ENCODE measurements around the gene CAPN15. TPM values are rescaled to one million over a fixed set of nuclear protein-coding genes. Genes with fewer than 3 reads are reported as not detected.

Gene CAPN15
- total RNA-seq, 4 donors from 2014 or later, result 50.3 to 249 (median 167) TPM

DNA sequence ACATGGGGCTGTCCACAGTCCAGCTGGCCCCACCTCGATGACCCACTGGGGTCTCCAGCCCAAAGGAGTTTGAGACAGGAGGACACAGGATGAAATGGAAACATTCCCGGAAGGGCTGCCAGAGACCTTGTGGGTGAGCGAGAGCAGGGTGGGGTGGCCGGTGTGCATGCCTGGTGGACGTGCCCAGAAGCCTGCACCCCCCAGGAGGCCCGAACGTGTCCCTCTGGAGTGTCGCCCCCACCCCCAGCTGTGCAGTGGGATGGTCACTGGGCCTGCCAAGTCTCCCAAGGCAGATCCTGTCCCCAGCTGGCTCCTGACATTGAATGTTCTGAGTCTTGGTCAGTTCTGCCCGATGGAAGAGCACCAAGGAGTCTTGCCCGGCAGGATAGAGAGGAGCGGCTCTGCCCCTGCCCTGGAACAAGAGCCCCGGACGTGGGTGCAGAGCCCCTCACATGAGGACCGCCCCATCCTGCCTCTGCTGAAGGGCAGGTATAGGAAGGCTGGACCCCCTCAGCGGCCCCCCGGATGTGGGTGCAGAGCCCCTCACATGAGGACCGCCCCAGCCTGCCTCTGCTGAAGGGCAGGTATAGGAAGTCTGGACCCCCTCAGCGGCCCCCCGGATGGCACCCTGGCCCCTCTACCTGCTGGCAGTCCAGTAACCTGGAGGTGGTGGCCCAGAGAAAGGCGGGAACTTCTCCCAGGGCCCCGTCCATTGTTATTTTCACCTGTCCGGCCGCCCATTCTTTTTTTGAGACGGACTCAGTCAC, 3.1 kb upstream of the CAPN15 start:
- TF ChIP-seq CTCF (IDR thresholded peaks at IDR 0.05) (no peak), POLR2A (IDR thresholded peaks at IDR 0.05) (no peak)
- H3K4me3 ChIP-seq, result no peak overlapping the region
- H3K4me1 ChIP-seq, result peaks cover 0 to 44% (median 20%) of the 10 kb centered on the region in 4 donors
- no peak for DNase-seq
- peak overlapping the region in 1 of 4 donors; percentile 95 for H3K27ac ChIP-seq
- H3K27me3 ChIP-seq, result no peaks in the 10 kb centered on the region
- H3K9me3 ChIP-seq, result no peaks in the 10 kb centered on the region
- H3K36me3 ChIP-seq, result peaks cover 0 to 21% (median 4%) of the 10 kb centered on the region in 3 donors

GRCh38 chr16:525123-525519, 2.4 kb upstream of the CAPN15 start:
- H3K4me3 ChIP-seq, result no peak overlapping the region
- peaks cover 0 to 14% (median 4%) of the 10 kb centered on the region in 3 donors for H3K36me3 ChIP-seq
- H3K27me3 ChIP-seq, result no peaks in the 10 kb centered on the region
- peaks cover 0 to 51% (median 26%) of the 10 kb centered on the region in 4 donors for H3K4me1 ChIP-seq
- TF ChIP-seq CTCF (IDR thresholded peaks at IDR 0.05) (no peak), POLR2A (IDR thresholded peaks at IDR 0.05) (no peak)
- peak overlapping the region in 3 of 4 donors; percentile 28 to 95 (median 89) for H3K27ac ChIP-seq
- DNase-seq, result no peak
- H3K9me3 ChIP-seq, result no peaks in the 10 kb centered on the region

DNA sequence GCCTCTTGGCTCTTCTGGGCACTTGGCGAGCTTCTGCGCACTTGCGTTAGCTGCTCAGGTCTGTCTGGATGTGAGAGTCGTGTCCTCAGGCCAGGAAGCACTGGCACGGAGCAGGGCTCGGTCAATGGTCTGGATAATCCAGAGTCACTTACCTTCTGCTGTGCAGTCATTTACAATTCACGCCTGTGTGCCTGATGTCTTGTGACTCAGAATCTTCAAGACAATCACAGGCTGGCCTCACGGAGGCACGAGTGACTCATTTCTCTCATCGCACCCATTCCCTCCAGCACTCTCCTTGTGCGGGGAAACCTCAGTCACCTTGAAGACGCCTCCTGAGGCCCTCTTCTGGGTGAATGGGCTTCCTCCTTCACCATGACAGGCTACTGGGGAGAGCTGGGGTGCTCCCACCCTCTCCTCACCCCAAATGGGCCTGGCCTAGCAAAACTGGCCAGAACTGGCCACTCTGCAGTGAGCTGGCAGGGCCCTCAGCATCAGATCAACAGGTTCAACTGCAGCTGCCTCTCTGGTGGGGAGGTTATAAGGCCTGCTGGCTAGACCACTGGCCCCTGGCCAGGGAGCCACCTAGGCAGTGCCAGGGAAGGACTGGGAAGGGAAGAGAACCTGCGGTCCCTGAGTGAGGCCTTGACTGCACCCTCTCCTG, 1.9 kb upstream of the CAPN15 start:
- TF ChIP-seq CTCF (IDR thresholded peaks at IDR 0.05) (no peak), POLR2A (IDR thresholded peaks at IDR 0.05) (peak; percentile 12 to 31)
- DNase-seq, result peak in 2 of 3 donors; percentile 66 to 79
- Histone ChIP-seq H3K36me3 (peaks cover 0 to 9% (median 1%) of the 10 kb centered on the region in 3 donors), H3K9me3 (no peaks in the 10 kb centered on the region), H3K27me3 (no peaks in the 10 kb centered on the region), H3K4me1 (peaks cover 0 to 56% (median 27%) of the 10 kb centered on the region in 4 donors), H3K27ac (peak overlapping the region; percentile 14 to 96 (median 92)), H3K4me3 (peak overlapping the region in 2 of 4 donors; percentile 74 to 84)

- peak overlapping the region; percentile 62 to 84 (median 73) for H3K4me3 ChIP-seq
- H3K27ac ChIP-seq, result peak overlapping the region; percentile 89 to 96 (median 94)
- TF ChIP-seq POLR2A (IDR thresholded peaks at IDR 0.05) (no peak), CTCF (IDR thresholded peaks at IDR 0.05) (no peak)
- no peaks in the 10 kb centered on the region for H3K27me3 ChIP-seq
- no peaks in the 10 kb centered on the region for H3K9me3 ChIP-seq
- peaks cover 0 to 60% (median 27%) of the 10 kb centered on the region in 4 donors for H3K4me1 ChIP-seq
- peak in 1 of 3 donors; percentile 60 for DNase-seq
- H3K36me3 ChIP-seq, result peaks cover 0 to 1% (median 0%) of the 10 kb centered on the region in 3 donors
Observed at GRCh38 chr16:526181-527014, 1.1 kb upstream of the CAPN15 start.

Data from Peyer's patch (tissue), 4 donors.